ENCODE results near the gene HYI.
"Not testable (repeated sequence)": the region's sequence is repeated elsewhere in the genome, so short reads cannot be mapped to it uniquely, and the experiment has no call there.

The HYI gene

DNA sequence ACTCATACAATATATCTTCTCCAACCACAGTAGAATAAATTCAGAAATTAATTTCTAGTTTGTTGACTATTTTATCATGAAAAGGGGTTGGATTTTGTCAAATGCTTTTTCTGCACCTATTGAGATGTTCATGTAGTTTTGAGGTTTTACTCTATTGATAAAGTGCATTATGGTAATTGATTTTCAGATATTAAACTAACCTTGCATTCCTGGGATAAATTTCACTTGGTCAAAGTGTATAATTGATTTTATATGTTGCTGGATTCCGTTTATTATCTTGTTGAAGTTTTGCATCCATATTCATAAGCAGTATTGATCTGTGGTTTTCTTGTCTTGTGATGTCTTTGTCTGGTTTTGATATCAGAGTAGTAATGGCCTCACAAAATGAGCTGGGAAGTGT, 34.4 kb upstream of the HYI start:
- no peak for DNase-seq (ENCODE audit: low read depth)
- TF ChIP-seq, protein P1, sequence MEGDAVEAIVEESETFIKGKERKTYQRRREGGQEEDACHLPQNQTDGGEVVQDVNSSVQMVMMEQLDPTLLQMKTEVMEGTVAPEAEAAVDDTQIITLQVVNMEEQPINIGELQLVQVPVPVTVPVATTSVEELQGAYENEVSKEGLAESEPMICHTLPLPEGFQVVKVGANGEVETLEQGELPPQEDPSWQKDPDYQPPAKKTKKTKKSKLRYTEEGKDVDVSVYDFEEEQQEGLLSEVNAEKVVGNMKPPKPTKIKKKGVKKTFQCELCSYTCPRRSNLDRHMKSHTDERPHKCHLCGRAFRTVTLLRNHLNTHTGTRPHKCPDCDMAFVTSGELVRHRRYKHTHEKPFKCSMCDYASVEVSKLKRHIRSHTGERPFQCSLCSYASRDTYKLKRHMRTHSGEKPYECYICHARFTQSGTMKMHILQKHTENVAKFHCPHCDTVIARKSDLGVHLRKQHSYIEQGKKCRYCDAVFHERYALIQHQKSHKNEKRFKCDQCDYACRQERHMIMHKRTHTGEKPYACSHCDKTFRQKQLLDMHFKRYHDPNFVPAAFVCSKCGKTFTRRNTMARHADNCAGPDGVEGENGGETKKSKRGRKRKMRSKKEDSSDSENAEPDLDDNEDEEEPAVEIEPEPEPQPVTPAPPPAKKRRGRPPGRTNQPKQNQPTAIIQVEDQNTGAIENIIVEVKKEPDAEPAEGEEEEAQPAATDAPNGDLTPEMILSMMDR (IDR thresholded peaks at IDR 0.05; ENCODE audit: control insufficient read depth, extremely low read depth, insufficient read depth) = no peak
- no peak overlapping the region for H3K4me3 ChIP-seq (ENCODE audit: low read depth, low read length)

DNA sequence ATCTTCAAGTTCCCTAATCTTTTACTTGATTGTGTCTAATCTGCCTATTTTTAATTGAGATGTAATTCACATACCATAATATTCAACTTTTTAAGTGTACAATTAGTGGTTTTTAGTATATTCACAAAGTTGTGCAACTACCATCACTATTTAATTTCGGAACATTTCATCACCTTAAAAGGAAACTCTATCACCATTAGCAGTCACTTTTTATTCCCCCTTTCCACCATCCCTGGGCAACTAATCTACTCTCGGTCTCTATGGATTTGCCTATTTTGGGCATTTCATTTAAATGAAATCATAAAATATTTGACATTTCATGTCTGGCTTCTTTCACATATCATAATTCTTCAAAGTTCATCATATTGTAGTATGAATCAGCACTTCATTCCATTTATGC, 30.6 kb upstream of the HYI start:
- no peak for DNase-seq (ENCODE audit: low read depth)
- TF ChIP-seq, protein P1 (IDR thresholded peaks at IDR 0.05; ENCODE audit: control insufficient read depth, extremely low read depth, insufficient read depth) = no peak
- no peak overlapping the region for H3K4me3 ChIP-seq (ENCODE audit: low read depth, low read length)

DNA sequence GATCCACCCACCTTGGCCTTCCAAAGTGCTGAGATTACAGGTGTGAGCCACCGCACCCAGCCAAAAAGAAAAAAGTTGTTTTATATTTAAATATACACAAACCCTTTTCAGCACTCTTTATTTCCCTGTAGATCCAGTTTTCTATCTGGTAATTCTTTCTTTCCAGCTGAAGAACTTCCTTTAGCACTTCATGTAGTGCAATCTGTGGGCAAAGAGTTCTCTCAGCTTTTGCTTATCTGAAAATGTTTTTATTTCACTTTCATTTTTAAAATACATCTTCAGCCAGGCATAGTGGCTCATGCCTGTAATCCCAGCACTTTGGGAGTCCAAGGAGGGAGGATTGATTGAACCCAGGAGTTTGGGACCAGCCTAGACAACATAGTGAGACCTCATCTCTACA, 28.5 kb upstream of the HYI start:
- no peak for DNase-seq (ENCODE audit: low read depth)
- TF ChIP-seq, protein P1 (IDR thresholded peaks at IDR 0.05; ENCODE audit: control insufficient read depth, extremely low read depth, insufficient read depth) = no peak
- H3K4me3 ChIP-seq (ENCODE audit: low read depth, low read length) = no peak overlapping the region

DNA sequence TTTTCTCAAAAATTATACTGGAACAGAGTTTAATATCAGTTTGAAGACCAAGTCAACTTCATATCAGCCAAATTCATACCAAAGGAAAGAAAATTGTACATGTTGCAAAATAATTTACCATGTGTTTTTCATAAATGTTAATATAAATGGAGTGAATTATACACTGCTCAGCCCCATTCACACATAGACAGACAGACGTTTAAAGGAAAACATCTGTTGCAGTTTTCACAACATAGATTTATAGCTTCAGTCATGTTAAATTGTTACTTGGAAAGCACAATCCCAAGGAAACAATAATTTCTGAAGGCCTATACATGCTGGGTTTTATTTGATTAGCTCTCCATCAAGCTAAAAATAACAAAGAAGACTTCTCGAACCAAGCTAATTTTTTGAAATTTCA, 27.8 kb upstream of the HYI start:
- TF ChIP-seq, protein P1 (IDR thresholded peaks at IDR 0.05; ENCODE audit: control insufficient read depth, extremely low read depth, insufficient read depth) = no peak
- no peak for DNase-seq (ENCODE audit: low read depth)
- no peak overlapping the region for H3K4me3 ChIP-seq (ENCODE audit: low read depth, low read length)

DNA sequence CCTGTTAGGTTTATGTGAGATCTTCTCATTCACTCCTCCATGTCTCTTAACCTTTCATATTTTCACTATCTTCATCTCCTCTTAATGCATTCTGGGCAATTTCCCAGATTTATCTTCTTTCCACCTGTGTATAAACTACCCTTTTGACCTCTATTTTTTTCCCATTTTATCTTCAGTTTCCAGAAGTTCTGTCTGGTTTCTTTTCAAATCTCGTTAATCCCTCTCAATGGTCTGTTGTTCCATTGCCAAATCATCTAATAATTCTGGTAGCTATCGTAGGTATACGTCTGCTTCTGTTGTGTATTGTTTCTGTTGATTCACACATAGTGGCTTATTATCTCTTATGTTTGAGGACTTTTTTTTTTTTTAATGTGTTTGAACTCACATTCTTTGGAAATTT, 25.7 kb upstream of the HYI start:
- DNase-seq (ENCODE audit: low read depth) = no peak
- H3K4me3 ChIP-seq (ENCODE audit: low read depth, low read length) = no peak overlapping the region
- TF ChIP-seq, protein P1 (IDR thresholded peaks at IDR 0.05; ENCODE audit: control insufficient read depth, extremely low read depth, insufficient read depth) = no peak

DNA sequence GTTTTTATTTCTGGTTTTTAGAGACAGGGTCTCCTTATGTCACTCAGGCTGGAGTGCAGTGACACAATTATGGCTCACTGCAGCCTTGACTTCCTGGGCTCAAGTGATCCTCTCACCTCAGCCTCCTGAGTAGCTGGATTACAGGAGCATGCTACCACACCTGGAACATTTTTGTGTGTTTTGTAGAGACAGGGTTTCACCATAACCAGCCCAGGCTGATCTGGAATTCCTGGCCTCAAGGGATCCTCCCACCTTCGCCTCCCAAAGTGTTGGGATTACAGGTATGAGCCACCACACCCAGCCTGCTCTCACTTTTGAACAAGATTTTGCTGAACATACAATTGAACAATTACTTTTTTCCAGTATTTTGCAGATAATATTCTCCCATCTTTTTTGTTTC, 24.0 kb upstream of the HYI start:
- no peak overlapping the region for H3K4me3 ChIP-seq (ENCODE audit: low read depth, low read length)
- TF ChIP-seq, protein P1 (IDR thresholded peaks at IDR 0.05; ENCODE audit: control insufficient read depth, extremely low read depth, insufficient read depth) = no peak
- no peak for DNase-seq (ENCODE audit: low read depth)

DNA sequence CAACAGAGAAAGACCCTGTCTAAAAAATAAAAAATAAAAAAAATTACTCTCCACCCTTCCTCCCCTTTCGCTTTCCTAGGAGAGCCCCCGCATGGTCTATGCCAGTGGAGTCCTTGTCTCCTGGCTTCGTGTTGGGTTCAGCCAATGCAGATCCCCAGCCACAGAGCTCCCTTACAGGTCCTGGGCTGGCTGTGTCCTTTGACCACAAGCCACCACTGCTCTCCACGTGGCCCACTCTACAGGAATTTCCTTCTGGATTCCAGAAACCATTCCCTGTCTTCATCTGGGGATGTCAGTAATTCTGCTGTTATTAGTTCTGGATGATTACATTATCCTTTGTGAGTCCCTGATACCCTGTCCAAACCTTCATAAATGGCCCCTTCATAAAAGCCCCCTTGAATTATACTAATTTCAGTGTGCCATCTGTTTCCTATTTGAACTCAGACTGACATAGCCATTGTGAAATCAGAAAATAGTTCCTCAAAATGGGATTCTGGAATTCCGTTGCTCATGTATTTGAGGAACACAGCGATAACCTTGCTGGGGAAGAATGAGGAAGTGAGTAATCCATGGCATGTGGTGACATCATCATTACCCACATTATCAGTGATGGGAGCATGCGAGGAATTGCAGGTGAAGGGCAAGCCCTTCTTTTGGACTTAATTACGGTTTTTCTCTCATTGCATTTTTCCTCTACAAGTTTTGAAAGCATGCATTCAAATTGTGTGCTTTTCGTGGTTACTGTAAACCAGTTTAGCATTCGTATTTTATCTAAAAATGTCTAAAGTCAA, 22.1 kb upstream of the HYI start:
- H3K4me3 ChIP-seq (ENCODE audit: low read depth, low read length); DNase-seq (ENCODE audit: low read depth): not testable (repeated sequence)

All from LNCaP clone FGC (cell line).